Activated CD8-positive, alpha-beta memory T cell treated with anti-CD3 and anti-CD28 coated beads for 24 hours (primary cell): ENCODE data around the gene EBNA1BP2.
"Not testable (repeated sequence)": the region's sequence is repeated elsewhere in the genome, so short reads cannot be mapped to it uniquely, and the experiment has no call there.

Experiments
- DNase-seq: peaks from one replicate; pipeline ENCODE4 v3.0.0-alpha.2; 2020

EBNA1BP2 gene

GRCh38 chr1:43171876-43172526, at the start of gene EBNA1BP2, which contains the start of gene CFAP57:
TSS of gene EBNA1BP2 (minus strand) at chr1:43172290. CDS start at chr1:43172118, 172 bp downstream.
TSS of gene CFAP57 (plus strand) at chr1:43172330. CDS start at chr1:43172754, 424 bp downstream.
- DNase-seq, result peak; percentile 97

DNA sequence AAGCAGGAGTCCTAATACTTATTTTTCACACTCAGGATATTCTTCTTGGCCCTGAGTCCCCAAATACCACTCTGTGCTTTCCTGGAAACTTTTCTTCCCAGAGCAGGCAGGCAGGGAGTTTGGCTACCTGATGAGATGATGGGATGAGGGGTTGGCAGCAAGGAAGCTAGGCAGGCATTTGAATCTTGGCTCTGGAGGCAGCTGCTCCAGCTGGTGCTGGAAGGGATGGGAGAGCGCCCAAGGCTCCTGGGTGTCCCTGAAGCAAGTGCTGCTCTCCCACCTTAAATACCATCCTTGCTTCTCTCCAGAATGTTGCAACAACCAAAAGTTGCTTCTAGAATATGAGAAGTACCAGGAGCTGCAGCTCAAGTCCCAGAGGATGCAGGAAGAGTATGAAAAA, 49.7 kb upstream of the EBNA1BP2 start:
- DNase-seq, result no peak

- DNase-seq, result no peak
Observed at GRCh38 chr1:43220905-43221778, 49.1 kb upstream of the EBNA1BP2 start.

DNA sequence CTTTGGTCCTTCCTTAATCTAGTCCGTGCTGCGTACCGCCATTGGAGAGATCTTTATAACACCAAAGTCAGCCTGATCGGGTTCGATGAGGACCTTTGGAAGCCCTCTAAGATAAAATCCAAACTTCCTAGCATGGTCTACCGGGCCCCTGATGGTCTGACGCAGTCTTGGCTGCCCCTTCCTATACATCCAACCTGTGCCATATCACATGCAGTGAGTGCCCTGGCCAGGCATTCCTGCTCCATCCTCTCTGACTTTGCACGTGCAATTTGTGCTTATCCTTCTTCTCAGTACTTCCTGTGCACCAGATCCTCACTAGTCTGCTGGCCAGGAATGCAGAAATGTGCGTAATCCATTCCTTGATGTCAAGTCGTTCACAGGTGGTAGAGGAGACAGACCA, 45.7 kb upstream of the EBNA1BP2 start:
- DNase-seq, result no peak

GRCh38 chr1:43214501-43215444, 42.7 kb upstream of the EBNA1BP2 start:
- no peak for DNase-seq

- not testable (repeated sequence) for DNase-seq
Observed at GRCh38 chr1:43208277-43208676, 36.2 kb upstream of the EBNA1BP2 start.

DNA sequence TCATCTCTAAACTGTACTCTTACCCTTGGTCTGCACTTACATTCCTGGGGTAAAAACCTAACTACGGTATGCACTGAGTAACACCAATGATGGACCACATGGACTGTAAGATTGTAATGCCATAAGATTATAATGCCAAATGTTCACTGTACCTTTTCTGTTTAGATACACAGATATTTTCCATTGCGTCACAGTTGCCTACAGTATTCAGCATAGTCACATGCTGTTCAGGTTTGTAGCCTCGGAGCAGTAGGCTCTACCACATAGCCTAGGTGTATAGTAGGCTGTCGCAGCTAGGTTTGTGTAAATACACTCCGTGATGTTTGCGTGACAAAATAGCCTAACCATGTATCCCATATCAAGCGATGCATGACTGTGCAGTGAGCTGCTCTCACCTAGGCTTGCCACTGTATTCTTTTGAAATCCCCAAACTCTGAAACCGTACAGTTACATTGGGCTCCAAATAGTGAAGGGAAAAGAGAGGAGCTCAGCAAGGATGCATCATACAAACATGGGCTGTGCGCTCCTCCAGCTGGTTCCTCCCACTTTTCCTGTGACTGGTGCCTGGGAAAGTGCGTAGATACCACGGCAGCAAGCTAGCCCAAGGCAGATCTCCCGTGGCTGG, 35.3 kb upstream of the EBNA1BP2 start:
- DNase-seq, result no peak

DNA sequence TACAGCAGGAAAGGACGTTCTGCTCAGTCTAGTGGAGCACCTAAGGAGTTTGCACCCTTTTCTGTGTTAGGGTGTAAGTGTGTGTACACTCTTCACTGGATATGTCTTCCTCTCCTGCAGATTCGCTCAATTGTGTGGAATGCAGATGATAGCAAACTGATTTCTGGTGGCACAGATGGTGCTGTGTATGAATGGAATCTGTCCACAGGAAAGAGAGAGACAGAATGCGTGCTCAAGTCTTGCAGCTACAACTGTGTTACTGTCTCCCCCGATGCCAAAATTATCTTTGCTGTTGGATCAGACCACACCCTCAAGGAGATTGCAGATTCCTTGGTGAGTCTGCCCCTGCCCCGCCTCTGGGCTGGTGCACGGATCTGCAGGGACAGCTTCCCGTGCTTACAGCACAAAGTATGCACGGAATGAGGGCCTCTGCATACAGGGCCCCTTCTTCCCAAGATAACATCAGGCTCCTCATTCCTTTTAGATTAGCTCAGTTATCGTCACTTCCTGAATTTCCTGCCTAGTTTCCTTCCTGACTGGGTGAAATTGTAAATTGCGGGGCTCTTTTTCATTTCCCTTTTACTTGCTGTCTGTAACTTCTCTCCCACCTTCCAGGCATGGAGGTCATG, 34.6 kb upstream of the EBNA1BP2 start:
- no peak for DNase-seq

GRCh38 chr1:43205671-43206070, 33.6 kb upstream of the EBNA1BP2 start:
- DNase-seq, result no peak

- no peak for DNase-seq
Observed at GRCh38 chr1:43204394-43204793, 32.3 kb upstream of the EBNA1BP2 start.

- no peak for DNase-seq
Observed at GRCh38 chr1:43203859-43204258, 31.8 kb upstream of the EBNA1BP2 start.

DNA sequence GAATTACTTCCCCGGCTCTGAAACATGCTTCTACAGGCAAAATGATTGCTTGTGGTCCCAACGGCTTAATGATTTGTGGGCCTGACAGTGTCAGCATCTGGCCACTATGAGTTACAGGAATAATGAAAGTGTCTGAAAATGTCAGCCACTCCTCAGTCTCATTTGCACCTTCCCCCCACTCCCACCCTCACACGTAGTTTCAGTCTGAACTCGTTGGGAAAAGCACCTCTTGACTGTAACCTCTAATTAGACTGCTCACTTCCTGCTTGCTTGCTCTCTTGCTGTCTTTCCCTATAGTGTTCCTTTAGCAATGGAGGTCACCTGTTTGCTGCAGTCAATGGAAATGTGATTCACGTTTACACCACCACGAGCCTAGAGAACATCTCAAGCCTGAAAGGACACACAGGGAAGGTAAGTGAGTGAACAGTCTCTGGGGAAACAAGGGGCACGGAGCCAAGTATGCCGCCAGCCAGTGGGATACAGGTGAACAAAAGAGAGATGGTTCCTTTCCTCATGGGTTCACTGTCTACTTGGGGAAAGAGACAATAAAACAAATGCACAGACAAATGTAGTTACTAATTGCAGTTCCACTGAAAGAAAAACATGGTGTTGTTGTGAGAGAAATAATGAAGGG, 27.1 kb upstream of the EBNA1BP2 start:
- DNase-seq, result no peak

- DNase-seq, result no peak
Observed at GRCh38 chr1:43197343-43198127, 25.4 kb upstream of the EBNA1BP2 start.

- DNase-seq, result no peak
Observed at GRCh38 chr1:43194509-43194908, 22.4 kb upstream of the EBNA1BP2 start.

DNA sequence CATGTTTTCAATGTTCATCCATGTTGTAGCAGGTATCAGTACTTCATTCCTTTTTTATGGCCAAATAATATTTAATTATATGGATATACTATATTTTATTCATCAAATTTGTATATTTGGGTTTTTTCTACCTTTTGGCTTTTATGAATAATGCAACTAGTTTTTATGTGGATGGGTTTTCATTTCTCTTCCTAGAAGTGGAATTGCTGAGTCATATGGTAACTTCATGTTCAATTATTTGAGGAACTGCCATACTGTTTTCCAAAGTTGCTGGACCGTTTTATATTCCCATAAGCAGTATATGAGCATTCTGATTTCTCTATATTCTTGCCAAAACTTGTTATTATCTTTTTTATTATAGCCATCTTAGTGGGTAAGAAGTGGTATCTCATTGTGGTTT, 16.0 kb upstream of the EBNA1BP2 start:
- no peak for DNase-seq

GRCh38 chr1:43184995-43185394, 12.9 kb upstream of the EBNA1BP2 start:
- DNase-seq, result no peak

GRCh38 chr1:43184388-43184787, 12.3 kb upstream of the EBNA1BP2 start:
- no peak for DNase-seq

DNA sequence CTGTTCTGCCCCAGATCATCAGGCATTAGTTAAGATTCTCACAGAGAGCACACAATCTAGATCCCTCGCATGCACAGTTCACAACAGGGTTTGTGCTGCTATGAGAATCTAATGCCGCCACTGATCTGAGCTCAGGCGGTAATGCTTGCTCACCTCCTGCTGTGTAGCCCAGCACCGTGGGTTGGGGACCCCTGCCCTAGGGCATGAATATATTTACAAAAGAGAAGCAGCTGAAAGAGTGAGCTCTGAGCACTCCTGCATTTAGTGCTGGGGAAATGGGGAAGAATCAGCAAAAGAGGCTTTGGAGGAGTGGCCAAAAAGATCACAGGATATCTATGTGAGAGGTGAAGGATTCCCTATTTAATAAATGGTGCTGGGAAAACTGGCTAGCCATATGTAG, 5.6 kb upstream of the EBNA1BP2 start:
- DNase-seq, result no peak

DNA sequence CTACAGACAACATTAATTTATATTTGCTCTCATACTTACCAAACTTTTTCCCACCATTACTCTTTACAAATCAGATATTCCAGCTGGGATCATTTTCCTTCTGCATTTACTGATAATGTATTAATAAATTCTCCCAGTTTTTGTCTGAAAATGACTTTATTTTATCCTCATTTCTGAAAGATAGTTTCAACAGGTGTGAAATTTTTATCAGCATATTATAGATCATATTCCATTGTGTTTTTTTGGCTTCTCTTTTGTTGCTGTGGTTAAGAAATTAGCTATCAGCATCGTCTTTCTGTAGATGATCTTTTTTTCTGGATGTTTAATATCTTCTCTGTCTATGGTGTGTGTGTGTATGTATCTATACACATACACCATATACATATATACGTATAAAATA, 2.8 kb upstream of the EBNA1BP2 start:
- DNase-seq, result no peak

GRCh38 chr1:43172527-43172972, 460 bp upstream of the EBNA1BP2 start:
- DNase-seq, result no peak
